ENCODE measurements around the gene RNF227.
"Not testable (repeated sequence)": the region's sequence is repeated elsewhere in the genome, so short reads cannot be mapped to it uniquely, and the experiment has no call there.

Gene RNF227

GRCh38 chr17:7864384-7864783 lies 51.7 kb downstream of the RNF227 start:
- not testable (repeated sequence) for DNase-seq (ENCODE audit: low read depth in 3 of 3)

Data from stimulated activated CD4-positive, alpha-beta T cell treated with anti-CD3 and anti-CD28 coated beads, TNF-alpha, amount 100 ng/mL, for 48 hours (primary cell).